ENCODE measurements around the gene IFITM10.
A peak's percentile ranks its signal among the peaks of the same experiment; 100 is the strongest.
"Not testable (repeated sequence)": the region's sequence is repeated elsewhere in the genome, so short reads cannot be mapped to it uniquely, and the experiment has no call there.

The IFITM10 gene

DNA sequence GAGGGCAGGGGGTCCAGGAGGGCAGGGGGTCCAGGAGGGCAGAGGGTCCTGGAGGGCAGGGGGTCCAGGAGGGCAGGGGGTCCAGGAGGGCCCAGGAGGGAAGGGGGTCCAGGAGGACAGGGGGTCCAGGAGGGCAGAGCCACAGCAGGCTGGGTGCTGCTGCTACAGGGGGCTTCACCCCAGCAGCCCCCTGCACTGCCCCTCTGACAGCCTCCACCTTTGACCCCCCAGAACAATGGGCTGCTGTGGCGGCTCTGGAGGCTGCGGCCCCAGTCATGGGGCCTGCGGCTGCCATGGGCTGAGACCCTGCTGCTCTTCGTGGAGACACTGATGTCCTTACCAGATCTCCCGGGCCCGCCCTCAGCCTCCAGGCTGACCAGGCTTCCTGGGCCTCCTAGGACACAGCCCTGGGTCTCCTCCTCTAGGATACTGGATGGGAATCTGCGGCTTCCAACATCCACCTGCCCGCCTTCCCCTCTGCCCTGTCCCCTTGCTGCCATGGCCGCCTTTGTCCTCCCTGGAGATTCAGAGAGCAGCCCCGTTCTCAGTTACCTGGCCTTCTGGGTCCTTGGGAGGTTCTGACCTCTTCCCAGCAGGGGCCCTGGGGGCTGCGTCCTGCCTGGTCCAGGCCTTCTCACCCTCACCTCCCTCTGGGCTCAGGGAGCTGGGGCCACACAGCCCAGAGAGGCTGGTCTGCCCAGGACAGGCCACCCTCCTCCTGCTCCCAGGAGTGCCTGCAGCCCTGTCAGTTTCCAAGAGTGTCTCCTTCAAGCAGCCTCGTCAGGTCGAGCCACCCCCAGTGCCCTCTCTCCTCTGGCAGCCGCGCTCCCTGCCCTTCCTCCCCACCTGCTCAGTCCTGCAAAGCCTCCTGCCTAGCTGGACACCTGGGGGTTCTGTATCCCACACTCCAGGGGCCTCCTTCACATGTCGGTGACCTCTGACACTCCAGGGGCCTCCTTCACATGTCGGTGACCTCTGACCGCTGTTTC, 65.2 kb downstream of the IFITM10 start:
- H3K9me3 ChIP-seq (ENCODE audit: control insufficient read depth, insufficient read depth, low read depth, low read length); CTCF ChIA-PET: not testable (repeated sequence)

DNA sequence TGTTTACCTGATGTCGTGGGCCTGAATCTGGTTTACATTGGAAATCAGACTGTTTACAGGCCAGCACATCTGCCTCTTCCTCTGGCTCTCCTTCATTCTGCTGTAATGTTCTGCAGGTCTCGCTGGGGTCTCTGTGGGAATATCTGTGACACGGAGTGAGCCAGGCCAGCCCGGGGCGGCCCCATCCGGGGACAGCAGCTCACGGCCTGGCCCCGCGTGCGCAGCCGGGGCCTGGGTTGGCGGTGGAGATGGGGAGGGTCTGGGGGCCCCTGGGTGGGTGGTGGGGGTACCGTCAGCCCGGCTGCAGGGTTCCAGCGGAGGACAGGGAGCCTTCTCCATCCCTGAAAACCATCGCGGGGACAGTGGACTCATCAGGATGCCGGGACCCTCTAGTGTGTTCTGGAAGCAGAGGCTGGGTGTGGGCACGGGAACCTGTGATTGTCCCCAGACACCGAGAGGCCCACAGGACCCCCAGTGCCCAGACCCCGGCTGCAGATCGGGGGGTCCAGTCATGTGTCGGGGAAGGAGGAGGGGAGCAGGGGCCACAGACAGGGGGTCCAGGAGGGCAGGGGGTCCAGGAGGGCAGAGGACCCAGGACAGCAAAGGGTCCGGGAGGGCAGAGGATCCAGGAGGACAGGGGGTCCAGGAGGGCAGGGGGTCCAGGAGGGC, 66.4 kb downstream of the IFITM10 start:
- CTCF ChIA-PET = not testable (repeated sequence)

More for the DNA sequence above, 65.2 kb downstream of the IFITM10 start:
- H3K27ac ChIP-seq (ENCODE audit: extremely low read depth, low read depth, low read length); POLR2A ChIA-PET; H3K36me3 ChIP-seq (ENCODE audit: control insufficient read depth in 2 of 2, insufficient read depth in 1 of 2, low read length in 2 of 2); H3K4me1 ChIP-seq (ENCODE audit: control insufficient read depth, insufficient read depth, low read length); H3K4me3 ChIP-seq (ENCODE audit: low read depth, low read length): not testable (repeated sequence)

DNA sequence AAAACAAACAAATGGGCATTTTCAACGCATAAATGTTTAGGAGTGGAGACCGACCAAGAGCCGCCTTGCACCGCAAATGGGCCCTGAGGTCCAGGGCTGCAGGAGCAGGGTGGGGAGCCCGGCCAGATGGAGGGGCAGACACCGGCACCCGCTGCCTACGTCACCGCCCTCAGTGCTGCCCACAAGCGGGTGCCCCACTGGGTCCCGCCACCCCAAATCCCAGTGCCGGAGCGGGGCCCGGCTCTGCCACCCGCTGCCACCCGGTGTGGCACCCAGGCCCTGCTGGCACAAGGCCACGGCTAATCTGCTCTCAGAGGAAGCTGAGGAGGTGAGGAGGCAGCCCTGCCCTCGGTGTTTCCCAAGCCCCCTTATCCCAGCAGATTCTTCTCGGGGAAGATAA, 67.2 kb downstream of the IFITM10 start:
- TF ChIP-seq, protein P1, sequence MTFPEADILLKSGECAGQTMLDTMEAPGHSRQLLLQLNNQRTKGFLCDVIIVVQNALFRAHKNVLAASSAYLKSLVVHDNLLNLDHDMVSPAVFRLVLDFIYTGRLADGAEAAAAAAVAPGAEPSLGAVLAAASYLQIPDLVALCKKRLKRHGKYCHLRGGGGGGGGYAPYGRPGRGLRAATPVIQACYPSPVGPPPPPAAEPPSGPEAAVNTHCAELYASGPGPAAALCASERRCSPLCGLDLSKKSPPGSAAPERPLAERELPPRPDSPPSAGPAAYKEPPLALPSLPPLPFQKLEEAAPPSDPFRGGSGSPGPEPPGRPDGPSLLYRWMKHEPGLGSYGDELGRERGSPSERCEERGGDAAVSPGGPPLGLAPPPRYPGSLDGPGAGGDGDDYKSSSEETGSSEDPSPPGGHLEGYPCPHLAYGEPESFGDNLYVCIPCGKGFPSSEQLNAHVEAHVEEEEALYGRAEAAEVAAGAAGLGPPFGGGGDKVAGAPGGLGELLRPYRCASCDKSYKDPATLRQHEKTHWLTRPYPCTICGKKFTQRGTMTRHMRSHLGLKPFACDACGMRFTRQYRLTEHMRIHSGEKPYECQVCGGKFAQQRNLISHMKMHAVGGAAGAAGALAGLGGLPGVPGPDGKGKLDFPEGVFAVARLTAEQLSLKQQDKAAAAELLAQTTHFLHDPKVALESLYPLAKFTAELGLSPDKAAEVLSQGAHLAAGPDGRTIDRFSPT (tag by site-specific recombination; IDR thresholded peaks at IDR 0.05) = 0 out of 2 replicates have a peak, but pooled peaks have one; percentile 33
- H3K27ac ChIP-seq (ENCODE audit: extremely low read depth, low read depth, low read length); H3K4me1 ChIP-seq (ENCODE audit: control insufficient read depth, insufficient read depth, low read length); H3K9me3 ChIP-seq (ENCODE audit: control insufficient read depth, insufficient read depth, low read depth, low read length); H3K4me3 ChIP-seq (ENCODE audit: low read depth, low read length); H3K36me3 ChIP-seq (ENCODE audit: control insufficient read depth in 2 of 2, insufficient read depth in 1 of 2, low read length in 2 of 2); POLR2A ChIA-PET: not testable (repeated sequence)
- CTCF ChIA-PET = interaction anchor here (0.6 to 3.6 kb wide), 6 partner anchors 10 to 473 kb away, joined by 3 to 35 read pairs (median 4); no protein-coding TSS in a partner anchor

More for the DNA sequence above, 66.4 kb downstream of the IFITM10 start:
- H3K27ac ChIP-seq (ENCODE audit: extremely low read depth, low read depth, low read length); H3K9me3 ChIP-seq (ENCODE audit: control insufficient read depth, insufficient read depth, low read depth, low read length); H3K4me1 ChIP-seq (ENCODE audit: control insufficient read depth, insufficient read depth, low read length); H3K4me3 ChIP-seq (ENCODE audit: low read depth, low read length); H3K36me3 ChIP-seq (ENCODE audit: control insufficient read depth in 2 of 2, insufficient read depth in 1 of 2, low read length in 2 of 2); POLR2A ChIA-PET: not testable (repeated sequence)

Measured in HEK293 (cell line).